Nephron progenitor cell (in vitro differentiated cells): ENCODE measurements around the gene ABLIM1.

ENCODE experiments used
- DNase-seq: peaks from one replicate; pipeline ENCODE4 v3.0.0; 2021
- H3K27ac Mint-ChIP-seq: 2 replicates; pipeline ENCODE4 v1.8.0; 2021; ENCODE audit warnings: mild to moderate bottlenecking, moderate library complexity, mixed read lengths
- H3K27me3 Mint-ChIP-seq: 2 replicates; pipeline ENCODE4 v1.8.0; 2021; ENCODE audit warnings: mild to moderate bottlenecking, low read depth, mixed read lengths; ENCODE audit not compliant: poor library complexity
- H3K36me3 Mint-ChIP-seq: 2 replicates; pipeline ENCODE4 v1.8.0; 2021; ENCODE audit warnings: low read depth, mixed read lengths
- H3K4me1 Mint-ChIP-seq: 2 replicates; pipeline ENCODE4 v1.8.0; 2021; ENCODE audit warnings: mixed read lengths
- H3K4me3 Mint-ChIP-seq: 2 replicates; pipeline ENCODE4 v1.8.0; 2021; ENCODE audit warnings: mild to moderate bottlenecking, moderate library complexity, mixed read lengths
- H3K9me3 Mint-ChIP-seq: 2 replicates; pipeline ENCODE4 v1.8.0; 2021; ENCODE audit warnings: mild to moderate bottlenecking, moderate library complexity, mixed read lengths
- CTCF ChIP-seq: fragments of 200-600 bp; sonication (generic); IDR thresholded peaks from 2 replicates; pipeline ENCODE4 v1.5.0; 2021; ENCODE audit warnings: antibody characterized with exemption

Gene ABLIM1

GRCh38 chr10:114643158-114643557 lies 14.9 kb downstream of the ABLIM1 start:
- Mint-ChIP-seq H3K36me3 (no peaks in the 10 kb centered on the region), H3K9me3 (no peaks in the 10 kb centered on the region)
- no peak for TF ChIP-seq CTCF

GRCh38 chr10:114642729-114643128 lies 15.3 kb downstream of the ABLIM1 start:
- H3K4me1 Mint-ChIP-seq = peaks cover 4% of the 10 kb centered on the region
- peaks cover 6% of the 10 kb centered on the region for H3K27me3 Mint-ChIP-seq
- no peak overlapping the region for H3K4me3 Mint-ChIP-seq
- H3K27ac Mint-ChIP-seq = no peak overlapping the region
- DNase-seq = no peak
- H3K36me3 Mint-ChIP-seq = no peaks in the 10 kb centered on the region
- TF ChIP-seq CTCF = no peak
- H3K9me3 Mint-ChIP-seq = no peaks in the 10 kb centered on the region

More at GRCh38 chr10:114643158-114643557, 14.9 kb downstream of the ABLIM1 start:
- Mint-ChIP-seq H3K4me3 (no peak overlapping the region), H3K27ac (no peak overlapping the region), H3K4me1 (peaks cover 4% of the 10 kb centered on the region), H3K27me3 (peaks cover 6% of the 10 kb centered on the region)
- DNase-seq = no peak

GRCh38 chr10:114638821-114639625 lies 19.1 kb downstream of the ABLIM1 start:
- no peak for TF ChIP-seq CTCF
- H3K9me3 Mint-ChIP-seq = no peaks in the 10 kb centered on the region

GRCh38 chr10:114635797-114636550 lies 22.1 kb downstream of the ABLIM1 start:
- Mint-ChIP-seq H3K27me3 (peaks cover 38% of the 10 kb centered on the region), H3K36me3 (no peaks in the 10 kb centered on the region), H3K27ac (no peak overlapping the region), H3K4me3 (no peak overlapping the region), H3K9me3 (no peaks in the 10 kb centered on the region), H3K4me1 (peaks cover 28% of the 10 kb centered on the region)
- TF ChIP-seq CTCF = no peak
- DNase-seq = no peak

More at GRCh38 chr10:114638821-114639625, 19.1 kb downstream of the ABLIM1 start:
- DNase-seq = no peak
- no peak overlapping the region for H3K4me3 Mint-ChIP-seq
- no peak overlapping the region for H3K27ac Mint-ChIP-seq
- peaks cover 12% of the 10 kb centered on the region for H3K27me3 Mint-ChIP-seq
- H3K4me1 Mint-ChIP-seq = no peaks in the 10 kb centered on the region
- no peaks in the 10 kb centered on the region for H3K36me3 Mint-ChIP-seq

GRCh38 chr10:114635101-114635500 lies 23.0 kb downstream of the ABLIM1 start:
- Mint-ChIP-seq H3K27ac (no peak overlapping the region), H3K27me3 (peaks cover 46% of the 10 kb centered on the region), H3K4me3 (no peak overlapping the region), H3K36me3 (no peaks in the 10 kb centered on the region), H3K9me3 (no peaks in the 10 kb centered on the region), H3K4me1 (peaks cover 32% of the 10 kb centered on the region)
- no peak for TF ChIP-seq CTCF
- no peak for DNase-seq
